ENCODE data around the gene SLC26A6. TPM values are rescaled to one million over a fixed set of nuclear protein-coding genes. Genes with fewer than 3 reads are reported as not detected.

SLC26A6 gene
- total and polyA plus RNA-seq, 2 of the 13 experiments (the other 11 are each of a cell fraction or from before 2014, with no cell fraction given), result 40.7 to 184 TPM

DNA sequence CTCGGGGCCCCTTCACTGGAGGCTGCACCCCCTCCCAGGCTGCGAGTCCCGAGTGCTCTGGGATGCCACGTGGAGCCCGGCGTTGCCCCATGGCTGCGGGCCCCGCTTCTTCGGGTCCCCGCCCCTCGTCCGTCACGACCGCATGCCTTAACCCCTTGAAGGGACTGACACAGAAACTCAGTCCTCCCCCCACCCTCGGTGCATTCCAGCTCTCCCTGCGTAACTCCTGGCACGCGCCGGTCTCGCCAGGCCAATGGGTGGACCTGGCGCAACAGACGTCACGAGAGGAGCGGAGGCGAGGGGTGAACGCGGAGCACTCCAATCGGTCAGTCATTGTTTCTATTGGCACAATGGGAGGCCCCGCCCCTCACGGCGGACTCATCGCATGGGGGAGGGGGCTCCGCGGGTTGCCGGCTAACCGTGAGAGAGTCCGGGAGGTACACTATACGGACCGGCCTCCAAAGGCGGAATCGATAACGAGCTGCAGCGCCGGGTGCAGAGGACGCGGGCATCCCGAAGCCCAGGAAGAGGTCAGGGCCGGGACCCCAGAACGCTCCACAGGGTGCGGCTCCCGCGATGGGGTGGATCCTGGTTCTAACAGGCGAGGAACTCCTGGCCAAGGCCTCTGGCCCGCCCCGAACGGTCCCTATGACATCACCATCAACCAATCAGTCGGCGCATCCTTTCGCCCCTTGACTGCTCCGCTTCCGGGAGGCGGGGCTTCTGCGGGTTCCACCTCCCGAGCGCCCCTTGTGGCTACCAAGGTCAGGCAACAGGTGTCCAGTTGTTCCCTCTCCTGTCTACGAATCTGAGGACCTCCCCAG lies 28.4 kb upstream of the SLC26A6 start (continued):
- TF ChIP-seq, protein P1, sequence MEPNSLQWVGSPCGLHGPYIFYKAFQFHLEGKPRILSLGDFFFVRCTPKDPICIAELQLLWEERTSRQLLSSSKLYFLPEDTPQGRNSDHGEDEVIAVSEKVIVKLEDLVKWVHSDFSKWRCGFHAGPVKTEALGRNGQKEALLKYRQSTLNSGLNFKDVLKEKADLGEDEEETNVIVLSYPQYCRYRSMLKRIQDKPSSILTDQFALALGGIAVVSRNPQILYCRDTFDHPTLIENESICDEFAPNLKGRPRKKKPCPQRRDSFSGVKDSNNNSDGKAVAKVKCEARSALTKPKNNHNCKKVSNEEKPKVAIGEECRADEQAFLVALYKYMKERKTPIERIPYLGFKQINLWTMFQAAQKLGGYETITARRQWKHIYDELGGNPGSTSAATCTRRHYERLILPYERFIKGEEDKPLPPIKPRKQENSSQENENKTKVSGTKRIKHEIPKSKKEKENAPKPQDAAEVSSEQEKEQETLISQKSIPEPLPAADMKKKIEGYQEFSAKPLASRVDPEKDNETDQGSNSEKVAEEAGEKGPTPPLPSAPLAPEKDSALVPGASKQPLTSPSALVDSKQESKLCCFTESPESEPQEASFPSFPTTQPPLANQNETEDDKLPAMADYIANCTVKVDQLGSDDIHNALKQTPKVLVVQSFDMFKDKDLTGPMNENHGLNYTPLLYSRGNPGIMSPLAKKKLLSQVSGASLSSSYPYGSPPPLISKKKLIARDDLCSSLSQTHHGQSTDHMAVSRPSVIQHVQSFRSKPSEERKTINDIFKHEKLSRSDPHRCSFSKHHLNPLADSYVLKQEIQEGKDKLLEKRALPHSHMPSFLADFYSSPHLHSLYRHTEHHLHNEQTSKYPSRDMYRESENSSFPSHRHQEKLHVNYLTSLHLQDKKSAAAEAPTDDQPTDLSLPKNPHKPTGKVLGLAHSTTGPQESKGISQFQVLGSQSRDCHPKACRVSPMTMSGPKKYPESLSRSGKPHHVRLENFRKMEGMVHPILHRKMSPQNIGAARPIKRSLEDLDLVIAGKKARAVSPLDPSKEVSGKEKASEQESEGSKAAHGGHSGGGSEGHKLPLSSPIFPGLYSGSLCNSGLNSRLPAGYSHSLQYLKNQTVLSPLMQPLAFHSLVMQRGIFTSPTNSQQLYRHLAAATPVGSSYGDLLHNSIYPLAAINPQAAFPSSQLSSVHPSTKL (CRISPR knock-in tag; IDR thresholded peaks at IDR 0.05), result peak; percentile 44

DNA sequence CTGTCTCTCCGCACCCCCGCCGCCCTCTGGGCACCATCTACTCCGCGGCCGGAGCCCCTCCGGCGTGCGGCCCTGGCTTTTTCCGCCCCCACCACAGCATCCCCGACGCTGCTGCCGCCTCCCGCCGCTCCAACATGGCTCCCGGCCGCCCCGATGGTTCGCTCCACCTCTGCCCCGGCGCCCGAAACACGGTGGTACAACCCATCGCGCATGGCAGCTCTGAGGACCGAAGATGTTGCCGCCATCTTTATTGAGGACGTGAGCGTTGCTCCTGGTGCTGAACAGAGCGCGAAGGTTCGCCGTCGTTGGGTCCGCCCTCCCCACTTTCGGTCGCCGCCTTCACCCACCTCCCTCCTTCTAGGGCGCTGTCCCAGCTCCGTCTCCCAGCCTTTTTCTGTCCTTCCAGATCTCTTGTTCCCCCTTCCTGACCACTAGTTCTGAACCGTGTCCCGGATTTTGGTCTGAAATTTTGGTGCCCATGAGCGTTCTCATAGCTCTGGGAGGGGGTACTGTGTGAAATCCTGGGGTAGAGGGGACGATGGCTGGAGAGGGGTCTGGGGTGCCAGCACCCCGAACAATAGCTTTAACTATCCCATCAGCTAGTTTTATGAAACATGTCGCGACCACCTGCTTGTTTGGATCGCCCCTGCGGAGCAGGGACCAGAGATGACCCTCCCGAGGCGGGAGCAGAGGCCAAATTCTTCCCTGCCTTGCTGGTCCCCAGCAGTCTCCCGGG lies 27.7 kb upstream of the SLC26A6 start, which contains the start of gene CELSR3:
Gene CELSR3, minus strand, starts transcription at position 134 of the 736 bp plus-strand sequence. CDS start 252 bp downstream, outside the sequence.
- in situ Hi-C loops (cut with HindIII; ENCODE audit: extremely low pct_ligation_motif_present, low pct_unique_long_range_greater_than_20kb), result no loop called here
- Histone ChIP-seq H3K36me3 (replicated peaks in 1 of 2; ENCODE audit: control insufficient read depth in 1 of 2, insufficient read depth in 2 of 2, low read length in 2 of 2) (peaks cover 1 to 3% of the 10 kb centered on the region in 2 experiments; a peak in 2 of 5 replicates), H3K4me1 (ENCODE audit: insufficient read depth, low read length) (peaks cover 21% of the 10 kb centered on the region), H3K4me2 (ENCODE audit: low read depth, low read length) (peak within 1 kb of the TSS; percentile 88), H3K9me3 (ENCODE audit: low read length) (no peaks in the 10 kb centered on the region), H3K4me3 (replicated peaks in 1 of 3; ENCODE audit: insufficient read depth in 1 of 3, low read depth in 2 of 3, low read length in 3 of 3) (peak within 1 kb of the TSS; percentile 56 to 77 (median 58); a peak in 5 of 6 replicates), H3K9ac (ENCODE audit: insufficient read depth, low read depth, low read length) (peak within 1 kb of the TSS; percentile 94), H3K27ac (ENCODE audit: extremely low read length, insufficient read depth, low read length) (peak within 1 kb of the TSS; percentile 96), H3K79me2 (ENCODE audit: insufficient read depth, low read length) (no peaks in the 10 kb centered on the region), H4K20me1 (ENCODE audit: insufficient read depth, low read length) (peaks cover 6% of the 10 kb centered on the region), H2AFZ (ENCODE audit: low read length) (no peak within 1 kb of the TSS), H3K27me3 (ENCODE audit: control insufficient read depth in 1 of 2, insufficient read depth in 2 of 2, low read length in 2 of 2) (no peaks in the 10 kb centered on the region)
- ChIA-PET CTCF (ENCODE audit: low intra/inter-chr PET ratio, low total read pairs) (interaction anchor here (1.6 kb wide), 1 partner anchor 23 kb away, joined by 4 read pairs; the partner anchor contains the start of gene NCKIPSD), POLR2A (interaction anchor here (0.5 to 4.0 kb wide), 18 partner anchors 13 to 769 kb away, joined by 3 to 40 read pairs (median 4); partner anchors contain the start of genes IP6K2, NCKIPSD, PFKFB4 and SLC26A6)
- BruUV-seq (replicated peaks), result no TSS peak
- FAIRE-seq (no peak), ATAC-seq (peak; percentile 32), DNase-seq (ENCODE audit: low spot score) (peak; percentile 69)
- 32% methylated on average over 26 of the region's 52 CpGs for WGBS (ENCODE audit: low lambda C conversion rate)
- intact Hi-C loops (cut with micrococcal nuclease; ENCODE audit: unreplicated experiment), result no loop called here
- TF ChIP-seq ZNF619 (CRISPR knock-in tag; IDR thresholded peaks at IDR 0.05), result no peak
- peak; percentile 88; the same call in 1 of the 2 replicates for TF ChIP-seq GLI4 (CRISPR knock-in tag; IDR thresholded peaks at IDR 0.05; ENCODE audit: borderline replicate concordance)
- TF ChIP-seq, protein P2, sequence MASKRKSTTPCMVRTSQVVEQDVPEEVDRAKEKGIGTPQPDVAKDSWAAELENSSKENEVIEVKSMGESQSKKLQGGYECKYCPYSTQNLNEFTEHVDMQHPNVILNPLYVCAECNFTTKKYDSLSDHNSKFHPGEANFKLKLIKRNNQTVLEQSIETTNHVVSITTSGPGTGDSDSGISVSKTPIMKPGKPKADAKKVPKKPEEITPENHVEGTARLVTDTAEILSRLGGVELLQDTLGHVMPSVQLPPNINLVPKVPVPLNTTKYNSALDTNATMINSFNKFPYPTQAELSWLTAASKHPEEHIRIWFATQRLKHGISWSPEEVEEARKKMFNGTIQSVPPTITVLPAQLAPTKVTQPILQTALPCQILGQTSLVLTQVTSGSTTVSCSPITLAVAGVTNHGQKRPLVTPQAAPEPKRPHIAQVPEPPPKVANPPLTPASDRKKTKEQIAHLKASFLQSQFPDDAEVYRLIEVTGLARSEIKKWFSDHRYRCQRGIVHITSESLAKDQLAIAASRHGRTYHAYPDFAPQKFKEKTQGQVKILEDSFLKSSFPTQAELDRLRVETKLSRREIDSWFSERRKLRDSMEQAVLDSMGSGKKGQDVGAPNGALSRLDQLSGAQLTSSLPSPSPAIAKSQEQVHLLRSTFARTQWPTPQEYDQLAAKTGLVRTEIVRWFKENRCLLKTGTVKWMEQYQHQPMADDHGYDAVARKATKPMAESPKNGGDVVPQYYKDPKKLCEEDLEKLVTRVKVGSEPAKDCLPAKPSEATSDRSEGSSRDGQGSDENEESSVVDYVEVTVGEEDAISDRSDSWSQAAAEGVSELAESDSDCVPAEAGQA (IDR thresholded peaks at IDR 0.05; ENCODE audit: low read depth), result peak; percentile 77
- TF ChIP-seq, protein P2 (CRISPR knock-in tag; IDR thresholded peaks at IDR 0.05; ENCODE audit: borderline replicate concordance), result no peak
- TF ChIP-seq, protein P3, sequence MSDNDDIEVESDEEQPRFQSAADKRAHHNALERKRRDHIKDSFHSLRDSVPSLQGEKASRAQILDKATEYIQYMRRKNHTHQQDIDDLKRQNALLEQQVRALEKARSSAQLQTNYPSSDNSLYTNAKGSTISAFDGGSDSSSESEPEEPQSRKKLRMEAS (IDR thresholded peaks at IDR 0.05), result peak; percentile 52; the same call in 1 of the 2 replicates
- peak; percentile 24; the same call in 1 of the 2 replicates for TF ChIP-seq ZBTB38 (CRISPR knock-in tag; IDR thresholded peaks at IDR 0.05)
- 0 out of 2 replicates have a peak, but pooled peaks have one; percentile 3 for TF ChIP-seq YEATS4 (CRISPR knock-in tag; IDR thresholded peaks at IDR 0.05; ENCODE audit: borderline replicate concordance)
- no peak for TF ChIP-seq SRY (CRISPR knock-in tag; IDR thresholded peaks at IDR 0.05)

Measured in HepG2 (cell line).